MM.1S (cell line): Measurements from ENCODE around the gene AADACL2.

Experiments
- EZH2 ChIP-seq: fragments of 300-600 bp; sonication (generic); optimal IDR thresholded peaks from 2 replicates; pipeline ENCODE3; 2017; ENCODE audit warnings: low read depth, mild to moderate bottlenecking, antibody characterized with exemption, low read length, mixed read lengths
- EZH2phosphoT487 ChIP-seq: fragments of 300-600 bp; sonication (generic); IDR thresholded peaks from 2 replicates; pipeline ENCODE4 v1.6.1; 2018; ENCODE audit warnings: antibody characterized with exemption, low read length
- TF ChIP-seq, protein P1 (sequence below): fragments of 300-600 bp; sonication (generic); IDR thresholded peaks from 2 replicates; pipeline ENCODE4 v1.5.1; 2016; ENCODE audit warnings: antibody characterized with exemption, low read length, mixed read lengths

DNA sequence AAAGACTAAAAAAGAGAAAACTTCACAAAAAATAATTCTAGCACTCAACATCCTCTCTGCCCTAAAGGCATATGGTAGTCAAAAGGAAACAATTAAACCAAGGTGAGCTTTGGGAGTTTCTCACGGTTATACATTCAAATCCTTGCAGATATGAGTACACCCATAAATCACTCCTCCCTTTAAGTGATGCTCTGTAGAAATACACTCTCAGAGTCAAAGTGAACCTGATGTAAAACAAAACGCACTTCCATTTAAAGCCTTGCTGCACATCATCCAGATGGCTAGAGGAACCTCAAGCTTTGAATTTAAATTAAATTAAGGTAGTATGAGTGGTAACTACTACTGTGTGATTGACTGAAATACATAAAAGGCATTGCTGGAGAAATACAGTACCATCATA lies 44.2 kb downstream of the AADACL2 start:
- TF ChIP-seq, protein P1, sequence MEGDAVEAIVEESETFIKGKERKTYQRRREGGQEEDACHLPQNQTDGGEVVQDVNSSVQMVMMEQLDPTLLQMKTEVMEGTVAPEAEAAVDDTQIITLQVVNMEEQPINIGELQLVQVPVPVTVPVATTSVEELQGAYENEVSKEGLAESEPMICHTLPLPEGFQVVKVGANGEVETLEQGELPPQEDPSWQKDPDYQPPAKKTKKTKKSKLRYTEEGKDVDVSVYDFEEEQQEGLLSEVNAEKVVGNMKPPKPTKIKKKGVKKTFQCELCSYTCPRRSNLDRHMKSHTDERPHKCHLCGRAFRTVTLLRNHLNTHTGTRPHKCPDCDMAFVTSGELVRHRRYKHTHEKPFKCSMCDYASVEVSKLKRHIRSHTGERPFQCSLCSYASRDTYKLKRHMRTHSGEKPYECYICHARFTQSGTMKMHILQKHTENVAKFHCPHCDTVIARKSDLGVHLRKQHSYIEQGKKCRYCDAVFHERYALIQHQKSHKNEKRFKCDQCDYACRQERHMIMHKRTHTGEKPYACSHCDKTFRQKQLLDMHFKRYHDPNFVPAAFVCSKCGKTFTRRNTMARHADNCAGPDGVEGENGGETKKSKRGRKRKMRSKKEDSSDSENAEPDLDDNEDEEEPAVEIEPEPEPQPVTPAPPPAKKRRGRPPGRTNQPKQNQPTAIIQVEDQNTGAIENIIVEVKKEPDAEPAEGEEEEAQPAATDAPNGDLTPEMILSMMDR, result no peak
- no peak for TF ChIP-seq EZH2
- no peak for TF ChIP-seq EZH2phosphoT487
